HFFc6 (cell line): Measurements from ENCODE around the gene DDIT4L. TPM values are rescaled to one million over a fixed set of nuclear protein-coding genes. Genes with fewer than 3 reads are reported as not detected.

ENCODE experiments used
- DNase-seq: peaks from one replicate; pipeline ENCODE4 v3.0.0-alpha.2; 2018
- H3K27ac Mint-ChIP-seq: 2 replicates; pipeline ENCODE4 v1.8.0; 2020; ENCODE audit warnings: mild to moderate bottlenecking, mixed read lengths
- H3K27me3 Mint-ChIP-seq: 2 replicates; pipeline ENCODE4 v1.8.0; 2021; ENCODE audit warnings: mild to moderate bottlenecking, moderate library complexity, mixed read lengths; ENCODE audit not compliant: insufficient read depth
- H3K36me3 Mint-ChIP-seq: 2 replicates; pipeline ENCODE4 v1.8.0; 2021; ENCODE audit warnings: low read depth, mixed read lengths
- H3K4me1 Mint-ChIP-seq: 2 replicates; pipeline ENCODE4 v1.8.0; 2020; ENCODE audit warnings: low read depth, mixed read lengths
- H3K4me3 Mint-ChIP-seq: 2 replicates; pipeline ENCODE4 v1.8.0; 2020; ENCODE audit warnings: mild to moderate bottlenecking, moderate library complexity, mixed read lengths
- H3K9me3 Mint-ChIP-seq: 2 replicates; pipeline ENCODE4 v1.8.0; 2020; ENCODE audit warnings: mild to moderate bottlenecking, mixed read lengths
- CTCF ChIP-seq: fragments of 200-600 bp; sonication (generic); IDR thresholded peaks from 2 replicates; pipeline ENCODE4 v1.5.0; 2021; ENCODE audit warnings: antibody characterized with exemption, mild to moderate bottlenecking
- total RNA-seq, 6 experiments: library from RNA; stranded (reverse); fragmentation: NEBNext Ultra II Directional; extraction: Animal tissue kit (Norgen Biotek cat#: 25700); gene quantifications; 2 replicates in 1 of 6; 3 replicates in 5 of 6; pipeline ENCODE4 v1.2.3, GENCODE V29; 2021

Gene DDIT4L
- total RNA-seq, 6 experiments from 2014 or later = 0.10 to 3.5 (median 0.39) TPM

GRCh38 chr4:100187781-100188180 is 2.5 kb downstream of the DDIT4L start:
- Mint-ChIP-seq H3K27me3 (peaks cover 2% of the 10 kb centered on the region), H3K27ac (no peak overlapping the region), H3K4me1 (peaks cover 20% of the 10 kb centered on the region), H3K9me3 (no peaks in the 10 kb centered on the region), H3K36me3 (no peaks in the 10 kb centered on the region), H3K4me3 (no peak overlapping the region)
- no peak for DNase-seq
- TF ChIP-seq CTCF = no peak

GRCh38 chr4:100184787-100185186 is 5.5 kb downstream of the DDIT4L start:
- DNase-seq = no peak
- Mint-ChIP-seq H3K27me3 (no peaks in the 10 kb centered on the region; the same call in 1 of the 2 replicates), H3K9me3 (no peaks in the 10 kb centered on the region), H3K27ac (no peak overlapping the region), H3K36me3 (no peaks in the 10 kb centered on the region), H3K4me3 (no peak overlapping the region), H3K4me1 (peaks cover 9% of the 10 kb centered on the region)
- no peak for TF ChIP-seq CTCF

- Mint-ChIP-seq H3K27ac (no peak overlapping the region), H3K9me3 (no peaks in the 10 kb centered on the region), H3K4me1 (no peaks in the 10 kb centered on the region), H3K4me3 (no peak overlapping the region), H3K36me3 (no peaks in the 10 kb centered on the region), H3K27me3 (no peaks in the 10 kb centered on the region; the same call in 1 of the 2 replicates)
- no peak for DNase-seq
- TF ChIP-seq CTCF = no peak
Observed at GRCh38 chr4:100177855-100178254, 12.4 kb downstream of the DDIT4L start.

GRCh38 chr4:100177126-100177525 is 13.1 kb downstream of the DDIT4L start:
- H3K27me3 Mint-ChIP-seq = no peaks in the 10 kb centered on the region; the same call in 1 of the 2 replicates
- no peak overlapping the region for H3K4me3 Mint-ChIP-seq
- no peak for DNase-seq
- TF ChIP-seq CTCF = no peak
- H3K27ac Mint-ChIP-seq = no peak overlapping the region
- no peaks in the 10 kb centered on the region for H3K4me1 Mint-ChIP-seq
- H3K36me3 Mint-ChIP-seq = no peaks in the 10 kb centered on the region
- no peaks in the 10 kb centered on the region for H3K9me3 Mint-ChIP-seq

GRCh38 chr4:100175858-100176257 is 14.4 kb downstream of the DDIT4L start:
- Mint-ChIP-seq H3K36me3 (no peaks in the 10 kb centered on the region), H3K4me1 (peaks cover 3% of the 10 kb centered on the region), H3K9me3 (no peaks in the 10 kb centered on the region), H3K27me3 (no peaks in the 10 kb centered on the region; the same call in none of the 2 replicates), H3K27ac (no peak overlapping the region), H3K4me3 (no peak overlapping the region)
- DNase-seq = no peak
- TF ChIP-seq CTCF = no peak

- Mint-ChIP-seq H3K36me3 (no peaks in the 10 kb centered on the region), H3K27me3 (no peaks in the 10 kb centered on the region; the same call in none of the 2 replicates), H3K9me3 (no peaks in the 10 kb centered on the region), H3K4me1 (peaks cover 12% of the 10 kb centered on the region), H3K27ac (no peak overlapping the region), H3K4me3 (no peak overlapping the region)
- DNase-seq = no peak
- no peak for TF ChIP-seq CTCF
Observed at GRCh38 chr4:100174985-100175383, 15.3 kb downstream of the DDIT4L start.
